Measurements from ENCODE around the gene FAAP24.
"Not testable (repeated sequence)": the region's sequence is repeated elsewhere in the genome, so short reads cannot be mapped to it uniquely, and the experiment has no call there.

The FAAP24 gene

DNA sequence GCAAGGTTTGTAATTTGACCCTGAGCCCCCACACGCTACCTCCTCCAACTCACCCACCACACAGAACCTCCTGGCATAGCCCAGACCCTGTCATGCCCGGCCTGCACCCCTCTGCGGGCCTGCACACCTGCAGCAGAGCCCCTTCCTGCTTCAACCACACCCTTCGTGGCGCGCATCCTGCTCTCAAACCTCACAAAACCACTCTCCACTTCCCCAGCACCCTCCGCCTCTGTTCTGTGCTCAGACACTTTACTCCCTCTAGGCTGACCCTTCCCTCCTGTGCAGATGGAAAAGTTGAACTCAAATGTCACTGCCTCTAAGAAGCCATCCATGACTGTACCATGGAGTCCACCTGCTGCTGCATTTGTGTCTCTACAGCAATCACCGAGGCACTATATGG, 28.5 kb downstream of the FAAP24 start:
- no peak for DNase-seq (ENCODE audit: low spot score)

DNA sequence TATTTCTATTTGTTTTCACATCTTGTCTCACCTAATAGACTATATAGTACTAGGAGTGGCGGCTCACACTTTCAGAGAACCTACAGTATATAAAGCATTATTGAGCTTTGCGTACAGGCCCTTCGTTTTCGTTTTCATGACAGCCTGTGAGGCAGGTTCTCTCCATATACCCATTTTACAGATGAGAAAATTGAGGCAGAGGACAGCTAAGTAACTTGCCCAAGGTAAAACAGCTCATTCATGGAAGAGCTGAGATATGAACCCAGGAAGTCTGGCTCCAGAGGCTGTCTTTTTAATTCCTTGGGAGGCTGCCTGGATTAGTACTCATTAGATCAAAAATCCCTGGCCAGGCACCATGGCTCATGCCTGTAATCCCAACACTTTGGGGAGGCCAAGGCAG, 28.9 kb downstream of the FAAP24 start:
- DNase-seq (ENCODE audit: low spot score) = no peak

DNA sequence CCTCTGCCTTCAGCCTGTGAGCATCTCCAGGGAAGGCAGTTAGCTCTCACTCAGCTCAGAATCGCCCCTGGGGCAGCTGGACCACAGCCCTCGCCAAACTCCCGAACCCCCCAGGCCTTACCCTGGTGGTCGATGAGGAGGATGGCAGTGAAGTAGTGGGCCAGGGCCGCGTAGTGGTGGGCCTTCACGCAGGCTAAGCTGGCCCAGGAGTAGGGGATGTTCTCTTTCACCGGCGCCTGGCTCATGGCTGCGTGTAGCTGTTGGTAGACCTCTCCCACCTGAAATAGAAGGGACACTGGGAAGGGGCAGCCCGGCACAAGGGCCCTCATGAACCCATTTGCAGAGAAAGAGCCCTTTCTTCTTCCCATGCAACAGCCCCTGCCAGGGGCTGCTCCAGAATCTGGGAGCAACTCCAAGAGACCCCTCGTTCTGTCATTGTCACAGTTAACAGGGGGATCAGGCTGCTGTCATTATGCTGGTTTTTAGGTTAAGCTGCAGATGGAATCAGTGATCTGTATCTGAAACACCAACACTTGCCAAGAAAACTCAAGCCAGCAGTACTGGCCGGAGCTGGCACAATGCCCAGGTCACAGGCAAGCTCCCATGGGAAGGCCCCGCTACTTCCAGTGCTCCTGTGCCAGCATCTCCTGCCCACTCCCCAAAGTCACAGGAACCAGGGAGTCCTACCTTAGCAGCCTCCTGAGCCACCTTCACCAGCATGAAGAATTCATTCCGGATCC, 30.3 kb downstream of the FAAP24 start:
- not testable (repeated sequence) for DNase-seq (ENCODE audit: low spot score)

DNA sequence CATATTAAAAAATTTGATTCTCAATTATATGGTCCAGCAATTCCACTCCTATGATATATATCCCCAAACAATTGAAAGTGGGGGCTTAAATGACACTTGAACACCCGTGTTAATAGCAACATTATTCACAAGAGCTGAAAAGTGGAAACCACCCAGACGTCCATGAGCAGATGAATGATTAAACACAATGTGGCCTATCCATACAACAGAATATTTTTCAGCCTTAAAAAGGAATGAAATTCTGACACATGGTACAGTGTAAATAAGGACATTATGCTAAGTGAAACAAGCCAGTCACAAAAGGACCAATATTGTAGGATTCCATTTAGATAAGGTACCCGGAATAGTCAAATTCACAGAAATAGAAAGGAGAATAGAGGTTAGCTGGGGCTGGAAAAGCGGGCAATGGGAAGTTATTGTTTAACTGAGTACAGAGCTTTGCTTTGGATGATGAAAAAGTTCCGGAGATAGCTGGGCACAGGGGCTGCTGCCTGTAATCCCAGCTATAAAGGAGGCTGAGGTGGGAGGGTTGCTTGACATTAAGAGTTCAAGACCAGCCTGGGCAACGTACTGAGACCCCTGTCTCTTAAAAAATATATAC, 31.5 kb downstream of the FAAP24 start:
- not testable (repeated sequence) for DNase-seq (ENCODE audit: low spot score)

DNA sequence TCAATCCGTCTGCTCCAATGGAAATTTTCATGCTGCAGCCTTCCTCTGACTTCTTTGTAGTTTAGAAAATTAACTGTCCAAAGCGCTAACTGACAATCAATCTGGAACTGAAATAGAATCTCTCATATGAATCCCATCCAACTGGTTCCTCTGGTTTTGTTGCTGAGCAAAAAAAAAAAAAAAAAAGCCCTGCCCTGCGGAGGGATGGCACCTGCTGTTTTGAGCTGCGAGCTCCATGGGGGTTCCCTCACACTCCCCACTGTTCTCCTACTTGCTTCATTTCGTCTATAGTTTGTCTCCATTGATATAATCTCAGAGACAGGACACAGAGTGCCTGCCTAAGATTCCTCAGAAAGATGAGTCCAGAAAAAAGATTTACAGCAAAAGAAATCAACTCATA, 33.4 kb downstream of the FAAP24 start:
- no peak for DNase-seq (ENCODE audit: low spot score)

GRCh38 chr19:33008738-33009137, 36.7 kb downstream of the FAAP24 start:
- no peak for DNase-seq (ENCODE audit: low spot score)

- not testable (repeated sequence) for DNase-seq (ENCODE audit: low spot score)
Measured at GRCh38 chr19:33010891-33011290, 38.8 kb downstream of the FAAP24 start.

GRCh38 chr19:33022472-33023116, 50.6 kb downstream of the FAAP24 start:
- DNase-seq (ENCODE audit: low spot score) = no peak

- DNase-seq (ENCODE audit: low spot score) = no peak
Measured at GRCh38 chr19:33024398-33024797, 52.4 kb downstream of the FAAP24 start.

- not testable (repeated sequence) for DNase-seq (ENCODE audit: low spot score)
Measured at GRCh38 chr19:33025468-33026238, 53.6 kb downstream of the FAAP24 start.

DNA sequence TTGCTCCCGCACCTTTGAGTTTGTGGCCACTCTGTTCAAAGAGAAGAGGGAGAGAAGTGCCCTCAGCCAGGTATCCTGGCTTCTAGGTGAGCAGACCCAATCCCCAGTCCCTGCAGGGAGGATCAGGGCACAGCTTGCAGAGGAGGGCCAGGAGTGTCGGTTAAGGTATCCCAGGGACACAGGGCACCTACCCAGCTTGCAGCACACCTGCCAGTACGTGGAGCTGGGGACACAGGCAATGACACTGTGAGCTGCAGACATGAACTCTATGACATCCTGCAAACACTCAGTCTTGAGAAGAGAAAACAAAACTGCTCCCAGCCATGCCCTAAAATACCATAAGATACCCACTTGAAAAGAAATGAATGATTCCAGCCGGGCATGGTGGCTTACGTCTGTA, 54.6 kb downstream of the FAAP24 start:
- DNase-seq (ENCODE audit: low spot score) = not testable (repeated sequence)
